ENCODE data around the gene ARFIP1.

DNA sequence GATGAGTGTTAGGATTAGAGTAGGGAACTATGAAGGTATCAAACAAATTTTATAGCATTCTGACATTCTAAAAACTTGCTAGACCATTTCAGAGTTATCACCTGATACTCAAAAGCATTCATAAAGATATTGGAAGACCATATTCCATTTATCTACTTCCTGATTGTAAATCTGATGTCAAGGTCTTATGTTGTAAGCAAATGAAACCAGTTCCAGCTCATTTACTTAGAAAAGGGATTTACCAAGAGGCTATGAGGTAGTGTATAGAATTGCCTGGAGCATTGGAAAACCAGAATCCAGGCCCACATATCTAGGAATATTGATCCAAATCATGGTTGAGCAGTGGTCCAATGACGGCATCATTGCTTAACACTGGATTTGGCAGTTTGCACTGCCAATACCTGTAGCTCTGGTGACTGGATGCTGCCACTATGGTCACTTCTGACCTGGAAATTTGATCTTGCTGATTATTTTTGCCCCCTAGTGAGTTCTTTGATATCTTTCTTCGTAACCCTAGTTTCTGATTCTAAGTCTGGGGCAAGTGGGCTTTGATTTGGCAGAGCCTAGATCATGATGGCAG is 25.4 kb downstream of the ARFIP1 start:
- TF ChIP-seq CTCF (conservative IDR thresholded peaks at IDR 0.05) (no peak), ZFX (IDR thresholded peaks at IDR 0.05) (no peak)

All from C4-2B (cell line).